Measurements from ENCODE around the gene UCKL1.

The UCKL1 gene

GRCh38 chr20:64001607-64002011 lies 45.4 kb upstream of the UCKL1 start:
- no peaks in the 10 kb centered on the region for H4K20me1 ChIP-seq (ENCODE audit: insufficient read depth, low read length, poor library complexity, severe bottlenecking)
- no peak overlapping the region for H2AFZ ChIP-seq (ENCODE audit: low read length)
- TF ChIP-seq EZH2phosphoT487 (IDR thresholded peaks at IDR 0.05; ENCODE audit: borderline replicate concordance) (no peak), CTCF (conservative IDR thresholded peaks at IDR 0.05; ENCODE audit: low read length) (no peak)
- H3K4me3 ChIP-seq (ENCODE audit: low read length, poor library complexity, severe bottlenecking), result no peak overlapping the region
- H3K9me3 ChIP-seq (ENCODE audit: insufficient read depth, low read depth, low read length), result no peaks in the 10 kb centered on the region
- H3K36me3 ChIP-seq (ENCODE audit: insufficient read depth, low read length), result peaks cover 68% of the 10 kb centered on the region; the same call in 1 of the 2 replicates
- no peaks in the 10 kb centered on the region for H3K4me1 ChIP-seq (ENCODE audit: insufficient read depth, low read length, poor library complexity, severe bottlenecking)
- H3K79me2 ChIP-seq (ENCODE audit: insufficient read depth, low read length), result no peaks in the 10 kb centered on the region
- no peaks in the 10 kb centered on the region for H3F3A ChIP-seq (ENCODE audit: low read depth)
- H3K27me3 ChIP-seq (ENCODE audit: insufficient read depth, low read length, poor library complexity, severe bottlenecking), result no peaks in the 10 kb centered on the region
- H3K9me2 ChIP-seq (replicated peaks; ENCODE audit: low read depth, low read length), result no peaks in the 10 kb centered on the region
- no peak overlapping the region for H3K9ac ChIP-seq (ENCODE audit: low read depth, low read length, poor library complexity, severe bottlenecking)
- H3K4me2 ChIP-seq (ENCODE audit: low read depth, low read length, poor library complexity, severe bottlenecking), result no peak overlapping the region

- TF ChIP-seq EZH2phosphoT487 (IDR thresholded peaks at IDR 0.05; ENCODE audit: borderline replicate concordance) (no peak), CTCF (conservative IDR thresholded peaks at IDR 0.05; ENCODE audit: low read length) (no peak)
Measured at GRCh38 chr20:64000906-64001305, 44.7 kb upstream of the UCKL1 start.

DNA sequence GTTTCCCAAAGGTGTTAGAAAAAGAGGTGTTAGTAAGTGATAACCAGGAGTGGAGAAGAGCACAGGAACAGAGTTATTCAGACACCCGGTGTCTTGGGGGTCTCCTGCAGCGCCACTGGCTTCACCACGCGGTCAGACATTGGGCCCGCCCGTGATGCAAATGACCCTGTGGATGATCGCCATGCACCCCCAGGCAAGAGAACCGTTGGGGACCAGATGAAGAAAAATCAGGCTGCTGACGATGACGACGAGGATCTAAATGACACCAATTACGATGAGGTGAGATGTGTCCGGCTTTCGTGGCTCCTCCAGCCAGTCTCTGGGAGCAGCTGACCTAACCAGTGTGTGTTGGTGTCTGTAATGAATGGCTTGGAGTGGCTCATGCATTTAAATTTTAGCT lies 26.7 kb upstream of the UCKL1 start:
- Histone ChIP-seq H3F3A (ENCODE audit: low read depth) (0 out of 2 replicates have a peak, but pooled peaks cover 7% of the 10 kb centered on the region), H3K9ac (ENCODE audit: low read depth, low read length, poor library complexity, severe bottlenecking) (peak overlapping the region; percentile 40), H3K9me2 (replicated peaks; ENCODE audit: low read depth, low read length) (no peaks in the 10 kb centered on the region), H3K4me1 (ENCODE audit: insufficient read depth, low read length, poor library complexity, severe bottlenecking) (peaks cover 32% of the 10 kb centered on the region), H3K36me3 (ENCODE audit: insufficient read depth, low read length) (peaks cover 28% of the 10 kb centered on the region; the same call in 1 of the 2 replicates), H2AFZ (ENCODE audit: low read length) (no peak overlapping the region), H3K4me3 (ENCODE audit: low read length, poor library complexity, severe bottlenecking) (peak overlapping the region; percentile 90), H3K9me3 (ENCODE audit: insufficient read depth, low read depth, low read length) (no peaks in the 10 kb centered on the region), H3K4me2 (ENCODE audit: low read depth, low read length, poor library complexity, severe bottlenecking) (peak overlapping the region; percentile 100), H4K20me1 (ENCODE audit: insufficient read depth, low read length, poor library complexity, severe bottlenecking) (peaks cover 19% of the 10 kb centered on the region), H3K79me2 (ENCODE audit: insufficient read depth, low read length) (peaks cover 45% of the 10 kb centered on the region), H3K27me3 (ENCODE audit: insufficient read depth, low read length, poor library complexity, severe bottlenecking) (no peaks in the 10 kb centered on the region)
- TF ChIP-seq CTCF (conservative IDR thresholded peaks at IDR 0.05; ENCODE audit: low read length), result no peak
- no peak for TF ChIP-seq EZH2phosphoT487 (IDR thresholded peaks at IDR 0.05; ENCODE audit: borderline replicate concordance)

More at GRCh38 chr20:64000906-64001305, 44.7 kb upstream of the UCKL1 start:
- no peak overlapping the region for H3K4me2 ChIP-seq (ENCODE audit: low read depth, low read length, poor library complexity, severe bottlenecking)
- no peaks in the 10 kb centered on the region for H3K79me2 ChIP-seq (ENCODE audit: insufficient read depth, low read length)
- H3K9me2 ChIP-seq (replicated peaks; ENCODE audit: low read depth, low read length), result no peaks in the 10 kb centered on the region
- H3K9ac ChIP-seq (ENCODE audit: low read depth, low read length, poor library complexity, severe bottlenecking), result no peak overlapping the region
- H3K4me3 ChIP-seq (ENCODE audit: low read length, poor library complexity, severe bottlenecking), result no peak overlapping the region
- no peaks in the 10 kb centered on the region for H3F3A ChIP-seq (ENCODE audit: low read depth)
- H3K36me3 ChIP-seq (ENCODE audit: insufficient read depth, low read length), result peaks cover 72% of the 10 kb centered on the region; the same call in 1 of the 2 replicates
- no peaks in the 10 kb centered on the region for H3K27me3 ChIP-seq (ENCODE audit: insufficient read depth, low read length, poor library complexity, severe bottlenecking)
- H2AFZ ChIP-seq (ENCODE audit: low read length), result no peak overlapping the region
- no peaks in the 10 kb centered on the region for H4K20me1 ChIP-seq (ENCODE audit: insufficient read depth, low read length, poor library complexity, severe bottlenecking)
- no peaks in the 10 kb centered on the region for H3K4me1 ChIP-seq (ENCODE audit: insufficient read depth, low read length, poor library complexity, severe bottlenecking)
- H3K9me3 ChIP-seq (ENCODE audit: insufficient read depth, low read depth, low read length), result no peaks in the 10 kb centered on the region
